ENCODE results near the gene TIGD7. TPM values are rescaled to one million over a fixed set of nuclear protein-coding genes. Genes with fewer than 3 reads are reported as not detected.

The TIGD7 gene
- total and polyA plus RNA-seq, 4 donors = 2.9 to 11.5 (median 3.9) TPM

- Histone ChIP-seq H3K4me3 (no peak overlapping the region), H3K27me3 (ENCODE audit: control insufficient read depth in 3 of 3, insufficient read depth in 3 of 3, low read length in 2 of 3) (peaks cover 0 to 6% (median 2%) of the 10 kb centered on the region in 3 donors), H3K4me1 (ENCODE audit: control insufficient read depth in 5 of 5, insufficient read depth in 5 of 5, low read length in 5 of 5) (no peaks in the 10 kb centered on the region), H3K36me3 (ENCODE audit: control insufficient read depth in 4 of 4, insufficient read depth in 4 of 4, low read length in 4 of 4) (no peaks in the 10 kb centered on the region), H3K9me3 (ENCODE audit: control insufficient read depth in 4 of 4, insufficient read depth in 3 of 4, low read length in 3 of 4) (peaks cover 0 to 8% (median 0%) of the 10 kb centered on the region in 4 donors), H3K27ac (ENCODE audit: low read depth in 1 of 2, low read length in 1 of 2) (no peak overlapping the region), H3K9ac (ENCODE audit: insufficient read depth in 1 of 2, low read length in 2 of 2) (no peak overlapping the region)
- DNase-seq = no peak
- WGBS, 2 donors = 44 to 49% methylated on average over 35 of the region's 35 CpGs
- no peak for TF ChIP-seq CTCF (IDR thresholded peaks at IDR 0.05; ENCODE audit: control extremely low read depth, extremely low read depth)
- ATAC-seq (ENCODE audit: insufficient read depth, low FRiP score) = no peak
Observed at GRCh38 chr16:3254309-3254708, 50.9 kb downstream of the TIGD7 start.

- 84 to 89% methylated on average over 4 of the region's 4 CpGs for WGBS, 2 donors
- Histone ChIP-seq H3K36me3 (ENCODE audit: control insufficient read depth in 4 of 4, insufficient read depth in 4 of 4, low read length in 4 of 4) (no peaks in the 10 kb centered on the region), H3K4me1 (ENCODE audit: control insufficient read depth in 5 of 5, insufficient read depth in 5 of 5, low read length in 5 of 5) (no peaks in the 10 kb centered on the region), H3K27ac (ENCODE audit: low read depth in 1 of 2, low read length in 1 of 2) (no peak overlapping the region), H3K9ac (ENCODE audit: insufficient read depth in 1 of 2, low read length in 2 of 2) (no peak overlapping the region), H3K4me3 (no peak overlapping the region), H3K27me3 (ENCODE audit: control insufficient read depth in 3 of 3, insufficient read depth in 3 of 3, low read length in 2 of 3) (peaks cover 2 to 6% (median 2%) of the 10 kb centered on the region in 3 donors), H3K9me3 (ENCODE audit: control insufficient read depth in 4 of 4, insufficient read depth in 3 of 4, low read length in 3 of 4) (peaks cover 0 to 9% (median 0%) of the 10 kb centered on the region in 4 donors)
- no peak for TF ChIP-seq CTCF (IDR thresholded peaks at IDR 0.05; ENCODE audit: control extremely low read depth, extremely low read depth)
- no peak for DNase-seq
- ATAC-seq (ENCODE audit: insufficient read depth, low FRiP score) = no peak
Observed at GRCh38 chr16:3252967-3253366, 52.3 kb downstream of the TIGD7 start.

- no peak for TF ChIP-seq CTCF (IDR thresholded peaks at IDR 0.05; ENCODE audit: control extremely low read depth, extremely low read depth)
- WGBS, 2 donors = 83 to 84% methylated on average over 14 of the region's 14 CpGs
- Histone ChIP-seq H3K27me3 (ENCODE audit: control insufficient read depth in 3 of 3, insufficient read depth in 3 of 3, low read length in 2 of 3) (peaks cover 2% of the 10 kb centered on the region in 3 donors), H3K9ac (ENCODE audit: insufficient read depth in 1 of 2, low read length in 2 of 2) (no peak overlapping the region), H3K4me1 (ENCODE audit: control insufficient read depth in 5 of 5, insufficient read depth in 5 of 5, low read length in 5 of 5) (no peaks in the 10 kb centered on the region), H3K36me3 (ENCODE audit: control insufficient read depth in 4 of 4, insufficient read depth in 4 of 4, low read length in 4 of 4) (no peaks in the 10 kb centered on the region), H3K4me3 (no peak overlapping the region), H3K27ac (ENCODE audit: low read depth in 1 of 2, low read length in 1 of 2) (no peak overlapping the region), H3K9me3 (ENCODE audit: control insufficient read depth in 4 of 4, insufficient read depth in 3 of 4, low read length in 3 of 4) (peaks cover 0 to 9% (median 0%) of the 10 kb centered on the region in 4 donors)
- DNase-seq (no peak), ATAC-seq (ENCODE audit: insufficient read depth, low FRiP score) (no peak)
Observed at GRCh38 chr16:3249451-3249850, 55.8 kb downstream of the TIGD7 start.

- WGBS, 2 donors = 69 to 88% methylated on average over 1 of the region's 1 CpG
Observed at GRCh38 chr16:3249020-3249419, 56.2 kb downstream of the TIGD7 start.

More at GRCh38 chr16:3249020-3249419, 56.2 kb downstream of the TIGD7 start:
- no peak overlapping the region for H3K27ac ChIP-seq (ENCODE audit: low read depth in 1 of 2, low read length in 1 of 2)
- H3K36me3 ChIP-seq (ENCODE audit: control insufficient read depth in 4 of 4, insufficient read depth in 4 of 4, low read length in 4 of 4) = no peaks in the 10 kb centered on the region
- ATAC-seq (ENCODE audit: insufficient read depth, low FRiP score) (no peak), DNase-seq (no peak)
- peaks cover 2% of the 10 kb centered on the region in 3 donors for H3K27me3 ChIP-seq (ENCODE audit: control insufficient read depth in 3 of 3, insufficient read depth in 3 of 3, low read length in 2 of 3)
- H3K4me3 ChIP-seq = no peak overlapping the region
- no peaks in the 10 kb centered on the region for H3K4me1 ChIP-seq (ENCODE audit: control insufficient read depth in 5 of 5, insufficient read depth in 5 of 5, low read length in 5 of 5)
- no peak overlapping the region for H3K9ac ChIP-seq (ENCODE audit: insufficient read depth in 1 of 2, low read length in 2 of 2)
- no peak for TF ChIP-seq CTCF (IDR thresholded peaks at IDR 0.05; ENCODE audit: control extremely low read depth, extremely low read depth)
- H3K9me3 ChIP-seq (ENCODE audit: control insufficient read depth in 4 of 4, insufficient read depth in 3 of 4, low read length in 3 of 4) = peaks cover 0 to 9% (median 0%) of the 10 kb centered on the region in 4 donors
